PC-9 (cell line): ENCODE data around the gene JAK3. TPM values are rescaled to one million over a fixed set of nuclear protein-coding genes. Genes with fewer than 3 reads are reported as not detected.
"Not testable (repeated sequence)": the region's sequence is repeated elsewhere in the genome, so short reads cannot be mapped to it uniquely, and the experiment has no call there.

ENCODE experiments used
- BruUV-seq: library from RNA; stranded (reverse); fragments of 400-500 nt; replicated peaks from 2 replicates; lab custom pipeline; 2021; lab: Mats Ljungman, UMichigan
- CTCF ChIA-PET: fragments of 300-600 bp; sonication (Branson Sonifier 250); formaldehyde crosslinking; loops from one replicate; lab custom pipeline; 2022; ENCODE audit warnings: antibody characterized with exemption; lab: Charles Lee
- POLR2A ChIA-PET: fragments of 300-600 bp; sonication (Branson Sonifier 250); formaldehyde crosslinking; loops from one replicate; lab custom pipeline; 2022; ENCODE audit warnings: antibody characterized with exemption; ENCODE audit not compliant: unreplicated experiment; lab: Charles Lee
- DNase-seq, 2 experiments: peaks; one replicate each; pipeline versions ENCODE4 v3.0.0 to v3.0.0-alpha.2; 2015 to 2022; ENCODE audit warnings: mixed read lengths in 1 of 2
- H2AFZ ChIP-seq: fragments of 200-600 bp; sonication (generic); 2 replicates; pipeline ENCODE4 v1.8.1; 2017; ENCODE audit warnings: antibody characterized with exemption
- H3F3A ChIP-seq: fragments of 200-600 bp; sonication (generic); 2 replicates; pipeline ENCODE4 v1.8.1; 2017; ENCODE audit warnings: antibody characterized with exemption, mild to moderate bottlenecking, low read depth; ENCODE audit not compliant: insufficient read depth
- H3K27ac ChIP-seq: fragments of 200-600 bp; sonication (generic); 2 replicates; pipeline ENCODE4 v1.6.1; 2016; ENCODE audit warnings: mixed run types
- H3K27me3 ChIP-seq: fragments of 200-600 bp; sonication (generic); 2 replicates; pipeline ENCODE4 v1.6.1; 2016; ENCODE audit warnings: low read depth, mixed run types; ENCODE audit not compliant: insufficient read depth
- H3K36me3 ChIP-seq: fragments of 200-600 bp; sonication (generic); 2 replicates; pipeline ENCODE4 v1.6.1; 2016; ENCODE audit warnings: low read depth, mixed run types
- H3K4me1 ChIP-seq: fragments of 200-600 bp; sonication (generic); replicated peaks from 2 replicates; pipeline ENCODE4 v1.6.1; 2016; ENCODE audit warnings: mixed run types; ENCODE audit not compliant: insufficient read depth
- H3K4me2 ChIP-seq: fragments of 200-600 bp; sonication (generic); 2 replicates; pipeline ENCODE4 v1.6.1; 2017; ENCODE audit warnings: mixed run types
- H3K4me3 ChIP-seq: fragments of 200-600 bp; sonication (generic); 2 replicates; pipeline ENCODE4 v1.6.1; 2016; ENCODE audit warnings: mixed run types
- H3K79me2 ChIP-seq: fragments of 200-600 bp; sonication (generic); 2 replicates; pipeline ENCODE4 v1.6.1; 2017; ENCODE audit warnings: low read depth, mixed run types
- H3K9me2 ChIP-seq: fragments of 200-600 bp; sonication (generic); 2 replicates; pipeline ENCODE4 v1.8.1; 2017; ENCODE audit warnings: mild to moderate bottlenecking; ENCODE audit not compliant: insufficient read depth
- H3K9me3 ChIP-seq: fragments of 200-600 bp; sonication (generic); 2 replicates; pipeline ENCODE4 v1.8.1; 2016; ENCODE audit warnings: low read depth; ENCODE audit not compliant: insufficient read depth
- H4K20me1 ChIP-seq: fragments of 200-600 bp; sonication (generic); 2 replicates; pipeline ENCODE4 v1.8.1; 2017; ENCODE audit not compliant: insufficient read depth
- CTCF ChIP-seq: fragments of 200-600 bp; sonication (generic); conservative IDR thresholded peaks from 2 replicates; pipeline ENCODE4 v1.6.1; 2017; ENCODE audit warnings: mixed run types, antibody characterized with exemption, mild to moderate bottlenecking, moderate library complexity
- EZH2 ChIP-seq: fragments of 200-600 bp; sonication (generic); IDR thresholded peaks from 2 replicates; pipeline ENCODE4 v1.8.0; 2017; ENCODE audit warnings: antibody characterized with exemption, low read depth
- intact Hi-C: fragments of 100-400 bp; cut with micrococcal nuclease; formaldehyde crosslinking; loops from one replicate; pipeline ENCODE4 v1.10.0; 2022; ENCODE audit not compliant: unreplicated experiment
- total RNA-seq: library from RNA; stranded (reverse); gene quantifications from 2 replicates; pipeline ENCODE4 v1.2.3, GENCODE V29; 2021

JAK3 gene
- total RNA-seq, 1 experiment from 2014 or later = 13.5 TPM

- TF ChIP-seq CTCF = no peak
- no peak for TF ChIP-seq EZH2
- Histone ChIP-seq H2AFZ (no peak overlapping the region), H3K9me3 (no peaks in the 10 kb centered on the region), H3K4me3 (no peak overlapping the region), H3K4me1 (peaks cover 24% of the 10 kb centered on the region), H3K27ac (no peak overlapping the region), H4K20me1 (peaks cover 66% of the 10 kb centered on the region), H3F3A (peaks cover 43% of the 10 kb centered on the region), H3K36me3 (peaks cover 22% of the 10 kb centered on the region; the same call in 1 of the 2 replicates), H3K9me2 (no peaks in the 10 kb centered on the region), H3K27me3 (no peaks in the 10 kb centered on the region), H3K4me2 (no peak overlapping the region), H3K79me2 (peaks cover 96% of the 10 kb centered on the region)
- ChIA-PET POLR2A (no interaction called here), CTCF (interaction anchor here (0.7 kb wide), 1 partner anchor 180 kb away, joined by 4 read pairs; no protein-coding TSS in a partner anchor)
- intact Hi-C loops = no loop called here
- no peak for DNase-seq
- no TSS peak for BruUV-seq
Measured at GRCh38 chr19:17802137-17802858, 45.5 kb downstream of the JAK3 start.

- intact Hi-C loops, H3K9me2 ChIP-seq, H2AFZ ChIP-seq, POLR2A ChIA-PET, H3K27me3 ChIP-seq, BruUV-seq, H3K4me3 ChIP-seq, H3K9me3 ChIP-seq: not testable (repeated sequence)
- H3K36me3 ChIP-seq = peaks cover 16% of the 10 kb centered on the region; the same call in 1 of the 2 replicates
- peaks cover 48% of the 10 kb centered on the region for H3K4me1 ChIP-seq
- peaks cover 55% of the 10 kb centered on the region for H3F3A ChIP-seq
- peak overlapping the region; percentile 83 for H3K4me2 ChIP-seq
- DNase-seq = peak in 1 of 2 experiments; percentile 11
- H4K20me1 ChIP-seq = peaks cover 32% of the 10 kb centered on the region
- CTCF ChIA-PET = interaction anchor here (0.6 to 0.7 kb wide), 2 partner anchors 22 to 32 kb away, joined by 8 read pairs; no protein-coding TSS in a partner anchor
- H3K79me2 ChIP-seq = peaks cover 80% of the 10 kb centered on the region
- peak overlapping the region; percentile 98 for H3K27ac ChIP-seq
Measured at GRCh38 chr19:17798599-17798998, 49.2 kb downstream of the JAK3 start.

GRCh38 chr19:17797424-17798201 is 50.2 kb downstream of the JAK3 start:
- H3K4me1 ChIP-seq = peaks cover 49% of the 10 kb centered on the region
- H3K4me2 ChIP-seq = peak overlapping the region; percentile 83
- no peaks in the 10 kb centered on the region for H3K9me3 ChIP-seq
- no peaks in the 10 kb centered on the region for H3K27me3 ChIP-seq
- ChIA-PET CTCF (interaction anchor here (0.6 to 1.0 kb wide), 2 partner anchors 13 to 62 kb away, joined by 3 read pairs; partner anchors contain the start of gene RPL18A), POLR2A (no interaction called here)
- TSS peak; percentile 29 for BruUV-seq
- TF ChIP-seq EZH2 (no peak), CTCF (no peak)
- H2AFZ ChIP-seq = no peak overlapping the region
- peak overlapping the region; percentile 98 for H3K27ac ChIP-seq
- peaks cover 16% of the 10 kb centered on the region; the same call in 1 of the 2 replicates for H3K36me3 ChIP-seq
- intact Hi-C loops = loop anchor here (2.0 kb wide), 2 partner anchors 19 to 33 kb away; no protein-coding TSS in a partner anchor
- DNase-seq = peak; percentile 84 to 98
- no peaks in the 10 kb centered on the region for H3K9me2 ChIP-seq
- peak overlapping the region; percentile 83 for H3K4me3 ChIP-seq
- H3F3A ChIP-seq = peaks cover 52% of the 10 kb centered on the region
- H3K79me2 ChIP-seq = peaks cover 70% of the 10 kb centered on the region
- H4K20me1 ChIP-seq = peaks cover 22% of the 10 kb centered on the region
